Measurements from ENCODE around the gene LRP4.

Gene LRP4

GRCh38 chr11:46877580-46877979 lies 40.8 kb downstream of the LRP4 start (continued):
- TF ChIP-seq POU6F1 (CRISPR knock-in tag; IDR thresholded peaks at IDR 0.05; ENCODE audit: borderline replicate concordance, low read depth) (no peak), ISL1 (CRISPR knock-in tag; IDR thresholded peaks at IDR 0.05) (no peak), PATZ1 (CRISPR knock-in tag; IDR thresholded peaks at IDR 0.05; ENCODE audit: borderline replicate concordance) (no peak), TCF4 (CRISPR knock-in tag; IDR thresholded peaks at IDR 0.05; ENCODE audit: borderline replicate concordance) (no peak), CSRNP3 (CRISPR knock-in tag; IDR thresholded peaks at IDR 0.05) (no peak), ZNF70 (CRISPR knock-in tag; IDR thresholded peaks at IDR 0.05) (no peak), ZFP30 (CRISPR knock-in tag; IDR thresholded peaks at IDR 0.05) (no peak)

GRCh38 chr11:46876471-46876870 lies 41.9 kb downstream of the LRP4 start:
- no peak for ATAC-seq
- no peak for TF ChIP-seq BACH2 (CRISPR knock-in tag; IDR thresholded peaks at IDR 0.05; ENCODE audit: borderline replicate concordance)
- no peak for TF ChIP-seq ZNF70 (CRISPR knock-in tag; IDR thresholded peaks at IDR 0.05)

- ATAC-seq, result no peak
- TF ChIP-seq ARNTL (CRISPR knock-in tag; IDR thresholded peaks at IDR 0.05; ENCODE audit: borderline replicate concordance, low read depth) (no peak), CSDC2 (CRISPR knock-in tag; IDR thresholded peaks at IDR 0.05) (no peak), ESRRG (CRISPR knock-in tag; IDR thresholded peaks at IDR 0.05) (no peak), ISL1 (CRISPR knock-in tag; IDR thresholded peaks at IDR 0.05) (no peak), CSRNP3 (CRISPR knock-in tag; IDR thresholded peaks at IDR 0.05) (no peak), ZFP3 (CRISPR knock-in tag; IDR thresholded peaks at IDR 0.05) (no peak), SNAI2 (CRISPR knock-in tag; IDR thresholded peaks at IDR 0.05) (no peak), PPARA (CRISPR knock-in tag; IDR thresholded peaks at IDR 0.05; ENCODE audit: borderline replicate concordance) (no peak), RARB (CRISPR knock-in tag; IDR thresholded peaks at IDR 0.05) (no peak), GLIS3 (CRISPR knock-in tag; IDR thresholded peaks at IDR 0.05) (no peak), PATZ1 (CRISPR knock-in tag; IDR thresholded peaks at IDR 0.05; ENCODE audit: borderline replicate concordance) (no peak), ZFP30 (CRISPR knock-in tag; IDR thresholded peaks at IDR 0.05) (no peak), BACH2 (CRISPR knock-in tag; IDR thresholded peaks at IDR 0.05; ENCODE audit: borderline replicate concordance) (no peak), POU6F1 (CRISPR knock-in tag; IDR thresholded peaks at IDR 0.05; ENCODE audit: borderline replicate concordance, low read depth) (no peak), TOX (CRISPR knock-in tag; IDR thresholded peaks at IDR 0.05; ENCODE audit: borderline replicate concordance) (no peak), TSHZ2 (CRISPR knock-in tag; IDR thresholded peaks at IDR 0.05) (no peak), TCF4 (CRISPR knock-in tag; IDR thresholded peaks at IDR 0.05; ENCODE audit: borderline replicate concordance) (no peak), ZC3H10 (CRISPR knock-in tag; IDR thresholded peaks at IDR 0.05) (no peak), ZNF565 (CRISPR knock-in tag; conservative IDR thresholded peaks at IDR 0.05; ENCODE audit: low read depth) (no peak)
These were observed 43.8 kb downstream of the LRP4 start for GRCh38 chr11:46874586-46874985.
